NOMO-1 (cell line): ENCODE results near the gene RECQL.
"Not testable (repeated sequence)": the region's sequence is repeated elsewhere in the genome, so short reads cannot be mapped to it uniquely, and the experiment has no call there.

ENCODE experiments used
- DNase-seq, 2 experiments: peaks; one replicate each; lab custom pipeline; 2025; ENCODE audit not compliant: unreplicated experiment in 2 of 2; lab: John Stamatoyannopoulos, UW

Gene RECQL

DNA sequence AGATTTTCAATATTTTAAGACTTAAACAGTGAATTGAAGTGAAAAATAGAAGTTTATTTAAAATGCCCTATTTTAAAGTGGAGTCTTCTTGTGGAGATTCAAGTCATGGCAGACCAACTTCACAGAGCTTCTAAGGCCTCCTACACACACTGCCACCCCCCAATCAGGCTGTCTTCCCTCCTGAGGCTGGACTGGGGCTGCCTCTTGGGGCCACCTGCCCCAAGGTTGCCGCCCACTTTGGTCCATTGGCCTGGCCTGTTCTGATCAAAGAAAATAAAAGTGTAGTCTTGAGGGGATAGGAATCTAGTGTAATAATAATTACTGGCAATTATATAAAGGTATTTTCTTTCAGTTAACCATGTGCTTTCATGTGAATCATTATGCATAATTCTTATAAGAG, 1.4 kb upstream of the RECQL start:
- no peak for DNase-seq

DNA sequence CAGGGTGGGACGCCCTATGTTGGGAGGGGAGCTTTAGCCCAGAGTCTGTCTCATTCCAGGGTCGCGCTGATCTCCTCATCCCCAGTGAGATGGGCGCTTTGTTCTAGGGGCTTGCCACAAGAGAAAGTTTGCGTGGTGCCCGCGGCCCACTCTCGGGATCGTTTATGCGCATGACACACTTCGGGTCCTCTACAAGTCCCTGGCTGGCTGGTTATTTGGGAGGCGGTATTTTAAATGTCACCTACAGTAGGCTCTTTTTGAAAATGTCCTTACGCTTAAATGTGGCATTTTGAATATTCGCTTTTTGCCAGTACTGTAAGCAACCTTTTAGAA, 695 bp upstream of the RECQL start:
- peak in 1 of 2 experiments; percentile 7 for DNase-seq

DNA sequence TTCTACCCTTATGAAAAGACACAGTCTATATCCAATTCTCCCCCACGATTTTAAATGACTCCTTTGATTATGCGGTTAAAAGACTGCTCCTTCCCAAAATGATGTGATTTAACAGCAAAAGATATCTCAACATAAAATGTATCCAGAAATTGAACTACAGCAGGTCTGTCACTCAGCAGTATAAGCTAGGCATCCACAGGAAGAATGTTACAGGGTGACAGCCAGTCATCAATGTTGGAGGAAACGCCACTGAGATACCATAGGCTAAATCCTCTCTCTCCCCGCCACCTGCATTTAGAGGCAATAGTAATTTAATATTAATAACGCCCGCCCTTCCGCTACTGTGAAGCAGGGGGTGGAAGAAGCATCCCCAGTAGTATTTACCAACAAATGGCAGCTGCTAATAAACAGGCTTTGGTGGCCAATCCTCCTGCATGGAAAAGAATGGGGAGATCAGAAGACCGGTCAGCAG, 613 bp downstream of the RECQL start:
- DNase-seq: no peak

DNA sequence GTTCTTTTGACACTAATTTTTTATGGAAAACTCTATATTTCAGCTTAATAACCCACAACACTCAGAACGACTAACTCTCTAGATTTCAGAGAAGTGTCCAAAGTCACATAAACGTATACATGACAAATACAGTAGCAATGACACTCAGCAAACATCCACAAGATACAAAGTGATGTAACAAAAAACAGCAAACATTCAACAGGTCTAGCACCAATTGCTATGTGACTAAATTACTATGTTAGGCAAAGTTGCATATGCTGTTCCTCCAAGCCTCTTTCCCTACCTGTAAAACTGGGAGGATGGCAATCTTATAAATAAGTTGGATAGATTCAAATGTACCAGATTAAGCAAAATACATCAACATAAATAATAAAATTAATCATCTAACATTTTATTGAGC, 1.7 kb downstream of the RECQL start:
- no peak for DNase-seq

DNA sequence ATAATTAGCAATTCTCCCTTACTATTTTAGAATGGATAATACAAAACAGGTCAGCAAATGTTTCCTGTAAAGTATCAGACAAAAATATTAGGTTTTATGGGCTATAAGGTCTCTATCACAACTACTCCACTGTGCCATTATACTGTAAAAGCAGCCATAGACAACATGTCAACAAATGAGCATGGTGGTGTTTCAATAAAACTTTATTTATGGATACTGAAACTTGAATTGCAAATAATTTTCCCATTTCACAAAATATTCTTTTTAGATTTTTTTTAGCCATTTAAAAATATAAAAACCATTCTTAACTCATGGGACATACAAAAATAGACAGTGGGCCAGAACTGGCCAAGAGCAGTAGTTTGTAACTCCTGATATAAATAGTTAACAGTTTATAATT, 15.4 kb downstream of the RECQL start:
- no peak for DNase-seq

DNA sequence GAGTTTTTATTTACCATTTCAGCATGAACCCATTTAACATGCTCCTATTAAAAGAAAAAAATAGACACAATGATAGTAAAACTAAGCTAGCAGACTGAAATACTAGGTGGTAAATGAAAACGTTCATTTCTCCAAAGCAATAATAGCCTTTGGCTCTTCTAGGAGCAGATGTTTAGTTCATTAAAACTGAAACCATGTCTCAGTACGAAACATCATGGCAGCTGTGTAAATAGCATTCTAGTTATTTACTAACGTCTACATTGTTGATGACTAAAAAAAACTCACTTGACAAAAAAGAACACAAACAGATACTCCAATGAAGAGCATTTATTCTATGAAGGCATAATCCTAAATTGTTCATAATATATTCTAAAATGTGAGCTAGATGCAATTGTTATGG, 17.9 kb downstream of the RECQL start:
- DNase-seq: no peak

DNA sequence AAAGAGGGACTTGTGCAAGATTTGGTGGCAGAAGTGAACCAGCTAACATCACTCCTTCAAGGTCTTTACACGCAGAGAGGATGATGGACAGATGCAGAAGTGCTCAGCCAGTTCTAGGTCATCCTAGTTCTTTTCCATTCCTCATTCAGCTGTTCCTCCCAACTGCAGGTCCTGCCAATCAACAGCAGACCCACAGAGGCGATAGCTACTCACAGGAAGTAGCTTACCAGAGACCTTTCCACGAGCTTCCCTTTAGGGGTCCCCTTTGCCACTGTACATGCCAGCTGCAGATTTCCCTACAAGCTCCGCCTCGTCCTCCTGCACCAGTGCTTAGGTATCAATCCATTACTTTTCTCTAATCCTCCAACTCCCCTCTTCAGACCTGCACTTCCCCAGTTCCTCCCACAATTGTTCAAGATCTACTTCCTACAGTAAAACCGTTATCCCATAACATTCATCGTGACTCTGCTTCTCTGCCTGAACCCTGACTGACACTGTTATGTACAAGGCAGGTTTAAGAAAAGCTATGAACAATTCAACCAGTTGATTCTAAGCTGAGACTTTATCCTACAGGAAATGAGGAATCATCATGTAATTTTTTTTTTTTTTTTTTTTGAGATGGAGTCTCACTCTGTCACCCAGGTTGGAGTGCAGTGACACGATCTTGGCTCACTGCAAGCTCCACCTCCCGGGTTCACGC, 22.5 kb downstream of the RECQL start:
- DNase-seq: no peak

DNA sequence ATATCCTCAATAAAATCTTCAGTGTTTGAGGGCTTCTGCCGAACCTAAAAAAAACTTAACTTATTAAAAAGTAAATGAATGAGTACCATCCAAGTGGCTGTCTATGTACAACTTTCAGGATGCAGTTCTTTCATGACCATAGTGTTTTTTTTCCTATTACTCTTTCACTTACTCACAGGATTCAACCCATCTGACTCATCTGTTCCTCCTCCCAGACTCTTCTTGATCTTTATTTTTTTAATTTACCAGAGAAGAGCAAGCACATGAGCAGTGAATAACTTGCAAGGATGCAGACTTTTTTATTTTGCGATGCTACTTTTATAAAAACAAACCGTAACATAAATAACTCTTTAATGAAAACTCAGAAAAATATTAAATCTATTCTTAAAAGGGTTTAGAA, 24.5 kb downstream of the RECQL start:
- no peak for DNase-seq

DNA sequence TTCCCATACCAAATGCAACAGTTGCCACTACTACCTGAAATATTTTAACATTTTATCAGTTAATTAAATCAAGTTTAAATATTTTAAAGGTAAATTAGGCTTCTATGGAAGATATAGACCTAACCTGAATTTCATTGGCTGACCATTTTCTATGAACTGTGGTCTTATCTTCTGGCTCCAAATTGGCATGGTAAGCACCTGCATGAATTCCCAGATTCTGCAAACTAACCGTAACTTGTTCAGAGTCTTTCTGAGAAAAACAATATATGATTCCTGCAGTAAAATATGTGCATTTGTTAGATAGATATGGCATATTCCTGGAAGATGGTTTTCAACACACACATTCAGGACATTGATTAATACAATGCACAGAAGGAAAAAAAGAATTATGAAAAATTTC, 25.9 kb downstream of the RECQL start:
- no peak for DNase-seq

DNA sequence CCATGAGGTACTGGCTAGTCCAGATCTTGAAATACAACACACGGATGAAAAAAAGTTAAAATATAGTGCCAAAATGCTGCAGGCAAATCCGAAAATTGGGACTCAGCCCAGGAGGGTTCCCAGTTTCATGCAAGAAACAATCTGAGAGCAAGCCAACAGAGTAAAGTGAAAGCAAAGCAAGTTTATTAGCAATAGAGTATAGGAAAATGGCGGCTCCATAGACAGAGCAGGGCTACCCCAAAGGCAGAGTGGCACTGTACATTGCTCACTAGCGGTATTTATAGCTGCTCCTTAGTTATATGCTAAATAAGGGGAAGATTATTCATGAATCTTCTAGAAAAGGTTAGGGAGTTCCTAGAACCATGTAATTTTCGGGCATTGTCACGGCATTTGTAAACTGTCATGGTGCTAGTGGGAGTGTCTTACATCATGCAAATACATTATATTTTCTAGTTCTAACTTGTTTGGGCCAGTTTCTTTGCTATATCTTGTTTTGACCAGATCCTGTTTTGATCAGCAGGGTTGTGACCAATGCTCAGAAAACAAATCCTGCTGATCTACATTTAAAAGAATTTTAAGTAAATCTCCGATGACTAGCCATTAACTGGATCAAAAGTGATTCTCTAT, 29.1 kb downstream of the RECQL start:
- DNase-seq: no peak

DNA sequence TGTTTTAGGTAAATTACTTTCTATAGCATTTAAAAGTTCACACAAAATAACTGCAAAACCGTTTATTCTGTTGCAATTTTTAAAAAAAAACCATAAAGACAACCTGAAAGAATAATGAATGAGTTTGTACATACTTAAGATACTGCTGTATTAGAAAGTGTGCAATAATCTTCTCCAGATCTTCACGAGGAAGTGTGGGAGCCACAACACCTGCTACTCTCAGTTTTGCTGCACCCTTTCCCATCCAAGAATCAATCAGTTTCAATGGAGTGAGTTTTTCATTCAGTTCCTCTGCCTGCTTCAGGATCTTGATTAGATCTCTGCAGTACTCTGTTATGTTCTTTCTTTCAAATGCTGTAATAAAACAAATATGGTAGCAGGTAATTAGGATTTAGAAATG, 30.1 kb downstream of the RECQL start:
- DNase-seq: no peak

DNA sequence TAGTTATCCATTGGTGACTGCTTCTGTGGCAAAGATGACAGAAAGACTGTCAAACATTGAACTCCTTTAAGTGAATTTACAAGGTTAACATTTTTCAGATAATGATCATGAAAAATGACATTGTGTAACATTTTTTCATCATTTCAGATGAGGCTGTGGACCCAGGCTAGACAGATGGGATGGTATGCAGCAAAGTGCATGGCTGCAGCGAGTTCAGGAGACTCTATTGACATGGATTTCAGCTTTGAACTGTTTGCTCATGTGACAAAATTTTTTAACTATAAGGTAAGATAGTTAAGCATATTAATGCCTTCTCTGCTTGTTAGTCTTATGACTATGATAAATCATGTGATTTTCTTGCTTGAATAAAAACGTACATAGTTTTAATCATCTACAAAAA, 34.1 kb downstream of the RECQL start:
- DNase-seq: not testable (repeated sequence)

DNA sequence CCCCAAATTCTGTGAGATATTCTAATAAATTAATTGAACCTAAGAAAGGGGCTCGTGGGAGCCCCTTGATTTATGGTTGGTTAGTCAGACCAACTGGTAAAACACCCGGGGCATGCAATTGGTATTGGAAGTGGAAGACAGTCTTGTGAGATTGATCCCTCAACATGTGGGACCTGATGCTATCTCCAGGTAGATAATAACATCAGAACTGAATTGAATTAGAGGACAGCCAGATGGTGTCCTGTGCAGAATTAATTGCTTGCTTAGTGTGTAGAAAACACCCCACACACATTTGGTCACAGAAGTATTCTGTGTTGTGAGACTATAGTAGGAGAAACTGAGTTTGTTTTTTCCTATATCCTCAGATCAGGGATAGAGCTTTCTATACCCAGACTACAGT, 42.0 kb downstream of the RECQL start:
- no peak for DNase-seq

DNA sequence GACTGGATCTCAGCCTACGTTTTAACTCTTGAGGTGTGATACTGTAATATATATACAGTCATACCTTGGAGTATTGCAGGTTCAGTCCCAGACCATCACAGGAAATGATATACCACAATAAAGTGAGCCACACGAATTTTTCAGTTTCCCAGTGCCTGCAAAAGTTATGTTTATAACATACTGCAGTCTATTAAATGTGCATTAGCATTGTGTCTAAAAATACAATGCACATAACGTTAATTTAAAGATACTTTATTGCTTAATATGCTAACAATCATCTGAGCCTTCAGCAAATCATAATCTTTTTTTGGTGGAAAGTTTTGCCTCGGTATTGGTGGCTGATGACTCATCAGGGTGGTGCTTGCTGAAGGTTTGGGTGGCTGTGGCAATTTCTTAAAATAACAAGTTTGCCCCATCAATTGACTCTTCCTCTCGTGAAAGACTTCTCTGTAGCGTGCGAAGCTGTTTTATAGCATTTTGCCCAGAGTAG, 45.1 kb downstream of the RECQL start:
- peak; percentile 81 to 92 for DNase-seq

DNA sequence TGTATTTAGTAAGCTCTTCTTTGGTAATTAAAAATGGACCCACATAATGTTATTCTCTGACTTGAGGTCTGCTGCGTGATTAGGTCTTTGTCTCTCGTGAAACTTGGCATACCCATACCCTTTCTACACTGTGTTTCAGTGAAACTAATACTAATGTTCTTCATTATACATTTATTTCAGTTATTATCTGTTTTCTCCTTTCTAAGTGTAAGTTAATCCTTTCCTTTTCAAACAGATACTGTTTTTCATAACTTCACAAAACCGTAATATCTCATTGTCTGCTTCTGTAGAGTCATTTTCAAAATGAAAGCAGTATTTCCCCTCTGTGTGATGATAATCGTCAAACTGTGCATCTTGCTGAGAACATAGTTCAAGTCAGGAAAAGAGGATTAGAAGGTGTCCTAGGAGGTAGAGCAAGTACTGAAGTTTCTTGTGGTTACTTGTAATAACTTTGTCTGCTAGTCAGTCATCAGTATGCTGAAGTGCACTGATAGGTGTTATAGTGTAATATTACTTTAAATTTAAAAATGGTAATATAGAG, 48.1 kb downstream of the RECQL start:
- no peak for DNase-seq

DNA sequence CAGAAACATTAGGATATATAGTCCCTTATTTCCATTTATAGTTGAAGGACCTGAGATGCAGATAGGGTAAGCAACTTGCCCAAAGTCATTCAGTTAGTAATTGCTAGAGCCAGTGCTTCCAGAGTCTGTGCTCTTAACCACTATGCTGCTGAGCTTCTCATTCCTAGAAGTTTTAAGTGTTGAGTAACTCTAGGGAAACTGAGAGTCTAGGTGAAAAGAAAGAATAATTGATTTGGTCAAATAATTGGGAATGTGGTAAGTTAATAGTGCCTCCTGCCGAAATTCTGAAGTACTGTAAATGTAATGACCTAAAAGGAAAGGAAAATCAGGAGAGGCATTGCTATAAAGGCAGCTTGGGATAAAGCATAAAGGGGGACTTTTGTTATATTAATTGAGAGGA, 49.9 kb downstream of the RECQL start:
- DNase-seq: no peak

DNA sequence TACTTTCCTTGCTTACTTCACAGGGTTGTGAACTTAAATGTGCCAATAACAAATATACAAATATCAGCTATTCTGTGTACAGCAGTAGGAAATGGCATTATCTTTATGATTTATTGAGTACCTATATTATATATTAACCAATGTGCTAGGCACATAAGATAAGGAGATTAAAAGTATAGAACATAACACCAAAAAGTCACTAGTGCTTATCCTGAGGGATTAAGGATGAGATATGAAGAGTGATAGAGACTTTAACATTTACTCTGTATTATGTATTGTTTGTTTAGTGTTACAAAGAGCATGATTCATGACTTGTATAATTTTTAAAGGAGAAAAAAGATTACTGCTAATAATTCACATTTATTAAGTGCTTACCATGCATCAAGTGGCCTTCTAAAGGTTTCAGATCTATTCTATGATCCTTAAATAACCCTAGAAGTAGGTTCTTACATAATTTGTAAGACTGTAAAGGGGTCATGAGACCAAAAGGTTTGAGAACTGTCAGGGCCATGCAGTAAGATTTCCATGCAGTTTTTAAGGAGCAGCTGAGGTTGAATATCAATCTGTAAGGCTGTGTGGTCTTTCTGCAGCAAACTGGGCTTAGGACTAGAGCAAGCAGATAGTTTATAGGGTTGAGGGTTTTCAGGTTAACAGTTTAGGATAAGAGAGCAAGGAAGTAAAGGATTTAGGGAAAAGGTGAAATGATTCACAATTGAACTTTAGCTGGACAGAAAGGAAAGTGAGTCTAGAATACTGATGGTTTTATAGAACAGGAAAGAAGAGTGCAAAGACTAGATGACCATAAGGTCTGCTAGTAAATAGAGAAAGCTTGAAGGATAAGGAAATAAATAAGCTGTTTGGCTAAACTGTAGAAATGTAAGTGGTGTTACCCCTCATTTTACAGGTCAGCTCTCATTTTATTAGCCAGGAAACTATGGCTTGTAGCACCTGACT, 57.0 kb downstream of the RECQL start:
- no peak for DNase-seq

DNA sequence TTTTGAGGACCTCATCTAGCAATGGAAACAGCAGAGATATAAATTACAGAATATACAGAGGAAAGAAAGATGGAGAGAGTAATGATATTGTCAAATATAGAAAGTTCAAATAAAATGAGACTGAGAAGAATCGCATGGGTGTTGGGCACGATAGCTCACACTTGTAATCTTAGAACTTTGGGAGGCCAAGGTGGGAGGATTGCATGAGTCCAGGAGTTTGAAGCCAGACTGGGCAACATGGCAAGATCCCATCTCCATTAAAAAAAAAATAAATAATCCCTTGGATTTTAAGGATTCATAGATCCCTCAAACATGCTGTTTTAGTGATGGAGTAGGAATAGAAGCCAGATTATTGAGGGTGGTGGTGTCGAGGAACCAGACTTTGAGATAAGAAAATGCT, 62.1 kb downstream of the RECQL start:
- no peak for DNase-seq

DNA sequence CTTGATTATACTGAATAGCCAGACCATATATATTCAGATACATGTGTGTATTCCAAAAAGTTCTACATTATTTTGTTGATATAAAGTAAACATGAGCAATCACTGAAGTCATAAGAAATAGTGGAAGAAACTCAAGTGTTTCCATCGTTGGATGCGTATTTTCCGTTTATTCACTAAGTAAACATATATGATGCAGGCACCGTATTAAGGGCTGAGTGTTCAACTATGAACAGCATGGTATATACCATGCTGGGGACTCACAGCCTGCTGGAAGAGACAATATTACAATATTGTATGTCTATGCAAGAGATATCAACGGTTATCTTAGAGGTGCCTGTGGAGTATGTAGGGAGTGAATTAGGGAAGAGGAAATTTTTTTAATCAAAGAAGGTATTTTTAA, 62.8 kb downstream of the RECQL start:
- DNase-seq: no peak

DNA sequence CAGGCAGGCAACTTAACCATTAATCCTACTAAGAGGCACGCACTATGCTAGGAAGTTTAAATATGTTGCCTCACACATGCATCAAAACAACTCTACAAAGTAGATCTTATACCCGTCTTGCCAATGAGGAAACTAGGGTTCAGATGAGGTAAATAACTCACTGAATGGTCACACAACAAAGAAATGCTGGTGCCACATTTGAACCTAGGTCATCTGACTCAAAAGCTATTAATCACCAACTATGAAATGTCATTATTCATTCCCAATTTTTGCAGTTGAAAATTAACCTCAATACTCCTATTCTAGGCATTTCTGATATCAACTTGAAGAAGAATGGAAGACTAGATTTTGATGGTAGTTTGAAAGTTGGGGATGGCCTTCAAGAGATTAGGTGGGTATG, 66.7 kb downstream of the RECQL start:
- no peak for DNase-seq

DNA sequence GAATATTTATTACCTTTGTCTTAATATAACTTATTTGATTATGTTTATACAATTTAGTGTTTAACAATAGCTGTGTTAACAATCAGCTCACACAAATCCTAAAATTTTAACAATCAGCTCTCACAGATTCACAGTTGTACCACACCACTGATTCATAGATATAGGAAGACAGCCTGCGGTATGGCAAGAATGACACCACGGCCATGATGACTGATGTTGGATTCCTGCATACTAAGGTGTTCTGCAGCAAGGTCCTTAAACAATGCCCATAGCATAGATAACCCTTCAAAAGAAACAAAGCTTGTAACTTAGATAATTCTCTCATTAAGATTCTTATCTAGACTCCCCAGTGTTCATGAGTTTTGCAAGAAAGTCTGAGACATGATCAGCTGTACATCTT, 67.9 kb downstream of the RECQL start:
- no peak for DNase-seq
